ENCODE measurements around the gene NEDD9.
A peak's percentile ranks its signal among the peaks of the same experiment; 100 is the strongest.

NEDD9 gene

DNA sequence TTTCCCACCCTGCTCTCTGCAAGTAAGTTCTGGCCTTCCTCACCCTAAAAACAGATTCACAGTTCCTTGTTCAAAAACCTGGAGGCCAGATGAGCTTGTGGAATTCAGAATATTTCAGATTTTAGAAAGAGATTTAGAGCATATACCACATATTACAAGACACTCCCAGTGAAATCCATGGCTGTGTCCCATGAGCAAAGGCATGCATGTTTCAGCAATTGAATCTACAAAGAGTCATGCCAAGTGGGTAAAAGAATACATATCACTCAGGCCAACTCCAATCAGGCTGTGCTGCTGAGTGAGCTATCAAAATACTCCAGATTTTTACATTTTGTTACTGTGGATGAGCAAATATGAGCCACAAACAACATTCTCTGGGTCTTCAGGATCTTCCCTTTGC lies 10.2 kb upstream of the NEDD9 start:
- TF ChIP-seq ISL1 (CRISPR knock-in tag; IDR thresholded peaks at IDR 0.05) (0 out of 2 replicates have a peak, but pooled peaks have one; percentile 32), CREB5 (CRISPR knock-in tag; IDR thresholded peaks at IDR 0.05; ENCODE audit: low read depth) (no peak), CSDC2 (CRISPR knock-in tag; IDR thresholded peaks at IDR 0.05) (no peak), TCF4 (CRISPR knock-in tag; IDR thresholded peaks at IDR 0.05; ENCODE audit: borderline replicate concordance) (0 out of 2 replicates have a peak, but pooled peaks have one; percentile 13)
- TF ChIP-seq, protein P1, sequence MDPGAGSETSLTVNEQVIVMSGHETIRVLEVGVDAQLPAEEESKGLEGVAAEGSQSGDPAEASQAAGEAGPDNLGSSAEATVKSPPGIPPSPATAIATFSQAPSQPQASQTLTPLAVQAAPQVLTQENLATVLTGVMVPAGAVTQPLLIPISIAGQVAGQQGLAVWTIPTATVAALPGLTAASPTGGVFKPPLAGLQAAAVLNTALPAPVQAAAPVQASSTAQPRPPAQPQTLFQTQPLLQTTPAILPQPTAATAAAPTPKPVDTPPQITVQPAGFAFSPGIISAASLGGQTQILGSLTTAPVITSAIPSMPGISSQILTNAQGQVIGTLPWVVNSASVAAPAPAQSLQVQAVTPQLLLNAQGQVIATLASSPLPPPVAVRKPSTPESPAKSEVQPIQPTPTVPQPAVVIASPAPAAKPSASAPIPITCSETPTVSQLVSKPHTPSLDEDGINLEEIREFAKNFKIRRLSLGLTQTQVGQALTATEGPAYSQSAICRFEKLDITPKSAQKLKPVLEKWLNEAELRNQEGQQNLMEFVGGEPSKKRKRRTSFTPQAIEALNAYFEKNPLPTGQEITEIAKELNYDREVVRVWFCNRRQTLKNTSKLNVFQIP (CRISPR knock-in tag; IDR thresholded peaks at IDR 0.05; ENCODE audit: borderline replicate concordance, low read depth): no peak
- ATAC-seq: peak; percentile 69

DNA sequence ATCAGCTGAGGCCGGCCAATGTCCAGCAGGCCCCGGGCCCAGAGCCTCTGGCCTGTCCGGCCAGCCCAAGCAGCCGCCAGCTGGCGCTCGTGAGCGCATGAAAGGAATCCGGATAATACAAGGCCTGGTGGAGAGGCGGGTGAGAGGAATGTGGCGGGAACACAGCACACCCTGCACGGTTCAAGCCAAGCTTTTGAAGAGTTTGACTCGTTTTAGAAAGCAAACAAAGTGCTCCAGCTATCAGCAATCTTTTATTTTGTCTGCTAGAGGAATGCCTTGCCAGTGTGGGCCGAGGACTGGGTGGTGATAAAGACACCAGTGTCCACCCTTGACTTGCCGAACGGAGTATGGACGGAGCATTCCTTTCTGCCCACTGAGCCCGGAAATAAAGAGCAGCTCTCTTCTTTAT lies 9.3 kb upstream of the NEDD9 start:
- TF ChIP-seq PPARA (CRISPR knock-in tag; IDR thresholded peaks at IDR 0.05; ENCODE audit: borderline replicate concordance) (no peak), ZC3H10 (CRISPR knock-in tag; IDR thresholded peaks at IDR 0.05) (no peak), GLIS3 (CRISPR knock-in tag; IDR thresholded peaks at IDR 0.05) (no peak), CREB5 (CRISPR knock-in tag; IDR thresholded peaks at IDR 0.05; ENCODE audit: low read depth) (no peak), BACH2 (CRISPR knock-in tag; IDR thresholded peaks at IDR 0.05; ENCODE audit: borderline replicate concordance) (no peak), CSDC2 (CRISPR knock-in tag; IDR thresholded peaks at IDR 0.05) (no peak), OSR1 (CRISPR knock-in tag; IDR thresholded peaks at IDR 0.05) (no peak), ESRRG (CRISPR knock-in tag; IDR thresholded peaks at IDR 0.05) (no peak), ZNF565 (CRISPR knock-in tag; conservative IDR thresholded peaks at IDR 0.05; ENCODE audit: low read depth) (no peak), ZFP30 (CRISPR knock-in tag; IDR thresholded peaks at IDR 0.05) (no peak), CSRNP3 (CRISPR knock-in tag; IDR thresholded peaks at IDR 0.05) (no peak), RARB (CRISPR knock-in tag; IDR thresholded peaks at IDR 0.05) (no peak), ZNF70 (CRISPR knock-in tag; IDR thresholded peaks at IDR 0.05) (no peak), ISL1 (CRISPR knock-in tag; IDR thresholded peaks at IDR 0.05) (no peak), TOX (CRISPR knock-in tag; IDR thresholded peaks at IDR 0.05; ENCODE audit: borderline replicate concordance) (no peak), ARNTL (CRISPR knock-in tag; IDR thresholded peaks at IDR 0.05; ENCODE audit: borderline replicate concordance, low read depth) (no peak), SNAI2 (CRISPR knock-in tag; IDR thresholded peaks at IDR 0.05) (no peak)
- TF ChIP-seq, protein P2, sequence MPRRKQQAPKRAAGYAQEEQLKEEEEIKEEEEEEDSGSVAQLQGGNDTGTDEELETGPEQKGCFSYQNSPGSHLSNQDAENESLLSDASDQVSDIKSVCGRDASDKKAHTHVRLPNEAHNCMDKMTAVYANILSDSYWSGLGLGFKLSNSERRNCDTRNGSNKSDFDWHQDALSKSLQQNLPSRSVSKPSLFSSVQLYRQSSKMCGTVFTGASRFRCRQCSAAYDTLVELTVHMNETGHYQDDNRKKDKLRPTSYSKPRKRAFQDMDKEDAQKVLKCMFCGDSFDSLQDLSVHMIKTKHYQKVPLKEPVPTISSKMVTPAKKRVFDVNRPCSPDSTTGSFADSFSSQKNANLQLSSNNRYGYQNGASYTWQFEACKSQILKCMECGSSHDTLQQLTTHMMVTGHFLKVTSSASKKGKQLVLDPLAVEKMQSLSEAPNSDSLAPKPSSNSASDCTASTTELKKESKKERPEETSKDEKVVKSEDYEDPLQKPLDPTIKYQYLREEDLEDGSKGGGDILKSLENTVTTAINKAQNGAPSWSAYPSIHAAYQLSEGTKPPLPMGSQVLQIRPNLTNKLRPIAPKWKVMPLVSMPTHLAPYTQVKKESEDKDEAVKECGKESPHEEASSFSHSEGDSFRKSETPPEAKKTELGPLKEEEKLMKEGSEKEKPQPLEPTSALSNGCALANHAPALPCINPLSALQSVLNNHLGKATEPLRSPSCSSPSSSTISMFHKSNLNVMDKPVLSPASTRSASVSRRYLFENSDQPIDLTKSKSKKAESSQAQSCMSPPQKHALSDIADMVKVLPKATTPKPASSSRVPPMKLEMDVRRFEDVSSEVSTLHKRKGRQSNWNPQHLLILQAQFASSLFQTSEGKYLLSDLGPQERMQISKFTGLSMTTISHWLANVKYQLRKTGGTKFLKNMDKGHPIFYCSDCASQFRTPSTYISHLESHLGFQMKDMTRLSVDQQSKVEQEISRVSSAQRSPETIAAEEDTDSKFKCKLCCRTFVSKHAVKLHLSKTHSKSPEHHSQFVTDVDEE (CRISPR knock-in tag; IDR thresholded peaks at IDR 0.05): no peak
- TF ChIP-seq, protein P1 (CRISPR knock-in tag; IDR thresholded peaks at IDR 0.05; ENCODE audit: borderline replicate concordance, low read depth): no peak

More for the DNA sequence above, 9.3 kb upstream of the NEDD9 start:
- no peak for ATAC-seq

Data from SK-N-SH treated with all-trans-retinoic acid at 6 μM for 48 hours (cell line).